CD4-positive, alpha-beta T cell treated with Interleukin-12 subunit alpha and Interleukin-12 subunit beta, for 1 hour (primary cell): Measurements from ENCODE around the gene GNG7.
"Not testable (repeated sequence)": the region's sequence is repeated elsewhere in the genome, so short reads cannot be mapped to it uniquely, and the experiment has no call there.

Experiments used
- DNase-seq: peaks from one replicate; pipeline ENCODE4 v3.0.0-alpha.2; 2020

GNG7 gene

DNA sequence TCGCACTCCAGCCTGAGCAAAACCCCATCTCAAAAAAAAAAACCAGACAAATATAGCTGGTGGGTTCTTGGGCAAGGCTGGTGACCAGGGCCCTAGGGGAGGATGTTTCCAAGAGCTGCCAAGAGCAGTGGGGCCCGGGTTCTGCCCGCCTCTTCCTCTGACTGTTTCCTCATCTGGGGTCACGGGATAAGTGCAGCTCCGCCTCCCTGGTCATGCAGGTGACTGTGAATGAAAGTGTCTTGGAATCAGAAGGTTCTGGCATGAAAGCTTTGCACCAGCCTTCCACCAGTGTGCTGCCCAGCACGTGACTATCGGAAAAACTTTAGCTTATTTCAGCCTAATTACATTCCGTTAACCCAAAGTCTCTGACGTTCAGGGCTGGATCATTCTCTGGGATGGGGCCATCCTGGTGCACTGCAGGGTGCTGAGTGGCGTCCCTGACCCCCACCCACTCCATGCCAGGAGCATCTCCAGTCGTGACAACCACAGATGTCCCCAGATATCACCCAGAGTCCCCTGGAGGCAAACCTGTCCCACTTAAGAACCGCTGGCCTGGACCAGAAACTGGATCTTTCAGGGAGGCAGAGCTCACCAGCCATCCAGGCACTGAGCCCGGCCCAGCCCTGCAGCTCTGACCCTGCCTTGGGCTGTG, 85.6 kb downstream of the GNG7 start:
- no peak for DNase-seq

DNA sequence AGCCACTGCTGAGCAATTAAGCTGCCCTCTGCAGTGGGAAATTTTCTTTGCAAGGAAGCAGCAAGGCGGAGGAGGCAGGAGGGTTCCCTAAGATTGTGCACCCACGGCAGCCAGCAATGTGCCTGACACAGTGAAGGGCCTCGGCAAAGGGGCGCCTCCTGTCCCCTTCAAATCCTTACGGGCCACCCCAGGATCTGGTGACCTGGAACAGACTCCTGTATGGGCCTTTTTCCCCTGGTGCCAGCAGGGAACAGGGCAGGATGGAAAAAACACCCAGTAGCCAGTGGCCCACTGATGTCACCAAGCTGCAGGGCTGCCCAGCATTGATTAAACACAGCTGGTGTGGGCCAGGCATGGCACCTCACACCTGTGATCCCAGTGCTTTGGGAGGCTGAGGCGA, 86.7 kb downstream of the GNG7 start:
- DNase-seq = no peak

DNA sequence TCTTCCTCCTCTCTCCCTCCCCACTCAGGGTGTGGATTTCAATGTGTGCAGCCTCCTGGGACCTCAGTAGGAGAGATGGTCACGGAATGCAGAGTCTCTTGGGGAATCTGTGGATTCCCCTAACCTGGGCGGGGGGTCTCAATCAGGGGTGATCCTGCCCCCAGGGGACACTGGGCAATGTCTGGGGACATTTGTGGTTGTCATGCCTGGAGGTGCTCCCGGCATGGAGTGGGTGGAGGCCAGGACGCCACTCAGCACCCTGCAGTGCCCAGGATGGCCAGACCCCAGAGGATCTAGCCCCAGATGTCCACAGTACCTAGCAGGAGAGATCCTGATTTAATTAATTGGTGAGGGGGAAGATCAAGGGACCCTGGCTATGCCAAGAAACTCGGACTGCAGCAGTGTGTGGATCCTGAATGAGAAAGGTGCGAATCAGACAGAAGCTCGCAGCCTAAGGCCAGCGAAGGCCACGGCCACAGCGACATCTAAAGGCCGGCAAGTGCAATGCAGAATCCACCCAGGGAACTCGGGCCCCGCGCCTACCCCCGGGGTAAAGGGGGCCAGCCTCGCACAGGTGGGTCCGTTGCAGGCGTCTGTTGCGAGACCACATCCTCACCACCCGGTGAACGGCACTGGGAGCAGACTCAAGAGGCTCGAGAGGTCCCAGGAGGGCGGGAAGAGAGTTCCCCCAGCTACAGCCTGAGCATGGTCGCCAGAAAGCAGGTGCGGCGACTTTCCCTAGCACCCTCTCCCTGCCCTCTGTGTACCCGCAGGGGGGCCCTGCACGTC, 88.8 kb downstream of the GNG7 start:
- DNase-seq = peak; percentile 71

DNA sequence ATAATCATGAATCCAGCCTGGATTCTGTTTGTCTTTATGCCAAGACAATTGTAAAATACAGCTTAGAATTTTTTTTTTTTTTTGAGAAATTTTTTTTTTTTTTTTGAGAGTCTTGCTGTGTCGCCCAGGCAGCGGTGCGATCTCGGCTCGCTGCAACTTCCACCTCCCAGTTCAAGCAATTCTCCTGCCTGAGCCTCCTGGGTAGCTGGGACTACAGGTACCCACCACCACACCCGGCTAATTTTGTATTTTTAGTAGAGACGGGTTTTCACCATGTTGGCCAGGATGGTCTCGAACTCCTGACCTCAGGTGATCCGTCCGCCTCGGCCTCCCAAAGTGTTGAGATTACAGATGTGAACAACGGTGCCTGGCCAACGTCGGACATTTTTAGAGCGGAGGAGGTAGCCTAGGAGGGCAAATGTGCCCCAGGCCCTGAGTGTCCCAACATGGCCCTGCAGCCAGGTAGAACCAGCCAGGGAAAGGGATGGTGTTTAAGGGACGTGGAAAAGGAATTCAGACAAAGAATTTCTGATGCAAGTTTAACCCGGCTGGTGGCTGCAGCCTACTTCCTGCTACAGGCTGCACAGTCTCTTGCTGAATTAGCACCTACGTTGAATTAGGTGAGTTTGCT, 89.8 kb downstream of the GNG7 start:
- no peak for DNase-seq

DNA sequence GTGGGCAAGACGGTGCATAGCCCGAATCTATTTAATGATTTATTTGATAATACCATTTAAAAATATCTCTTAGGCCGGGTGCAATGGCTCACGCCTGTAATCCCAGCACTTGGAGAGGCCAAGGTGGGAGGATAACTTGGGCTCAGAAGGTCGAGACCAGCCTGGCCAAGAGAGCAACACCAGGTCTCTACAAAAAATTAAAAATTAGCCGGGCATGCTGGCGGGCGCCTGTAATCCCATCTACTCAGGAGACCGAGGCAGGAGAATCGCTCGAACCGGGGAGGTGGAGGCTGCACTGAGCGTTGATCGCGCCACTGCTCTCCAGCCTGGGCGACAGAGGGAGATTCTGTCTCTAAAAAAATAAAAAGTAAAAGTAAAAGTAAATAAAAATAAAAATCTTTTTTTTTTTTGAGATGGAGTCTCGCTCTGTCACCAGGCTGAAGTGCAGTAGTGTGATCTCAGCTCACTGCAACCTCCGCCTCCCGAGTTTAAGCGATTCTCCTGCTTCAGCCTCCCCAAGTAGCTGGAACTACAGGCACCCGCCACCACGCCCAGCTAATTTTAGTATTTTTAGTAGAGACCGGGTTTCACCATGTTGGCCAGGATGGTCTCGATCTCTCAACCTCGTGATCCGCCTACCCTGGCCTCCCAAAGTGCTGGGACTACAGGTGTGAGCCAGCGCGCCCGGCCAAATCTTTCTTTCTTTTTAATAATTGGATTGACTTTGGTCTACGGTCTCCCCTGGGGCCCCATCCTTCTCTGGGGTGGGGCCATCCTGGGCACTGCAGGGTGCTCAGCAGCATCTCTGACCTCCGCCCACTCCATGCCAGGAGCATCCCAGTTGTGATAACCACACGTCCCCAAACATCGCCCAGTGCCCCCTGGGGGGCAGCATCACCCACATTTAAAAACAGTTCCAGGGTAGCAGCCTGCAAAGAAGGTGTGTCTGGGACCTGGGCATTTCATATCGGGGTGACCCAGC, 90.7 kb downstream of the GNG7 start:
- DNase-seq = no peak

DNA sequence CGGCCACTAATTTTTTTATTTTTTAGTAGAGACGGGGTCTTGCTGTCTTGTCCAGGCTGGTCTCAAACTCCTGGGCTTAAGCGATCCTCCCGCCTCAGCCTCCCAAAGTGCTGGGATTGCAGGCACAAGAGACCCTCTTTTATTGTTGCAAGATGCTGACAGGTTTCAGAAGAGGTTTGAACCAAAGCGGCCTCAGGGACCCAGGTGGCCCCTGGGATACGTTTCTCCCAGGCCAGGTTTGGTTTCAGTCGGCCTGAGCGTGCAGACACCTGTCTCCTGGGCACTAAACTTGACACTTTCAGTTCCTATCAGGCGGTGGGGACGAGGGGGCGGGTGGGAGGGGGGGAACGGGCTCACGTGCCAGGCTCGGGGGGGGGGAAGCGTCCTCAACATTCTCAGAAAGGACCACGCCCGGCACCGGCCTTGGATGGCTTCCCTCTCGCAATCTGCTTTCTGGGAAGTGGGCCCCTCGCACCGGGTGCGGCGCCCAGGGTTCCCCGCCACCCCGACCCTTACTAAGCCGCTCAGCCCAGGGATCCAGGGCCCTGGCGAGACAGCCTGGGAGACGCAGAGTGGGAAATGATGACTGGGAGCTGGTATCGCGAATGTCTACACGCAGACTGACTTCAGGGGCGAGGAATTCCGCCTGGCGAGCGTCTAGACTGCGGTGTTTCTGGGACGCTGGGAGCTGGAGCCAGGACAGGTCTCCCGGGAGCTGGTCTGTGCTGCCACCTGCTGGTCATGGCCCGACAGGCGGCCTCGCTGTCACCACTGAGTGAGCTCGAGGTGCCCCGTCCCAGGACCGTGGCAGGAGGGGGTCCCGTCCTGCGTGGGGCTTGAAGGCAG, 91.6 kb downstream of the GNG7 start:
- peak; percentile 88 for DNase-seq

DNA sequence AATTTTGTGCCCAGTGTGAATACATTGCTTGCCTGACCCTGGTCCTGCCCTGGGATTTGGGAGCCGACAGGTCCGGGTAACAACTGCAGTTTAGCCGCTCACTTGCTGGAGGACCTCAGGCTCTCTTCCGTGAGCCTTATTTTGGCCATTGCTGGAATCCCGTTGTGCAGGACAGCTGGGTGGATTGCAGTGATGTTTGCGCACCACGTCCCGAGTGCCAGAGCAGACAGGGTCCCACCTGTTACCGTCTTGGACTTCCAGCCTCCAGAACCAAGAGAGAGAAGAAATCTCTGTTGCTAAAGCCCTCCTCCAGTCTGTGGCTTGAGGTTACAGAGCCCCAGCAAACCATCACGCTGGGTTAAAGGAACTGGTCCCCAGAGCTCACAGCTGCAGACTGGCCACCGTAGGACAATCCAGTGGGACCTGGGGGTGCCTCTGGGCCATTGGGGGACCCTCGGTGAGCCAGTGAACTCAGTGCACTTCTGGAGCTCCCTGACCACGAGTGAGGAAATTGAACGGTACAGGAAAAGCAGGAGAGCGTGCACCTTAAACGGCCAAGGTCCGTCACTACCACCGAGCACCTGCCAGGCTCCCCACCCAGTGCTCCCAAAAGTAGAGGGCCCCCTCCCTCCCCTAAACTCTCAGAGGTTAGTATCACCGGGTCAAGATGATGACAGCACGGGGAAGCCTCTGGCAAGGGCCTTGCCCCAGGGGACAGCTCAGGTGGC, 92.9 kb downstream of the GNG7 start:
- DNase-seq = no peak

DNA sequence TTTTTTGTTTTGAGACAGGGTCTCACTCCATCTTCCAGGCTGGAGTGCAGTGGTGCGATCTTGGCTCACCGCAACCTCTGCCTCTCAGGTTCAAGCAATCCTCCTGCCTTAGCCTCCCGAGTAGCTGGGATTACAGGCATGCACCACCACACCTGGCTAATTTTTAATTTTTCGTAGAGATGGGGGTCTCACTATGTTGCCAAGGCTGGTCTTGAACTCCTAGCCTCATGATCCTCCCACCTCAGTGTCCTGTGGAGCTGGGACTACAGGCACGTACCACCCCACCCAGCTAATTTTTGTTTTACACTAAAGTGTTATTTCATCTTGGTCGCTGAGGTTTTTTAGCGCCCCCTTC, 93.5 kb downstream of the GNG7 start:
- not testable (repeated sequence) for DNase-seq

DNA sequence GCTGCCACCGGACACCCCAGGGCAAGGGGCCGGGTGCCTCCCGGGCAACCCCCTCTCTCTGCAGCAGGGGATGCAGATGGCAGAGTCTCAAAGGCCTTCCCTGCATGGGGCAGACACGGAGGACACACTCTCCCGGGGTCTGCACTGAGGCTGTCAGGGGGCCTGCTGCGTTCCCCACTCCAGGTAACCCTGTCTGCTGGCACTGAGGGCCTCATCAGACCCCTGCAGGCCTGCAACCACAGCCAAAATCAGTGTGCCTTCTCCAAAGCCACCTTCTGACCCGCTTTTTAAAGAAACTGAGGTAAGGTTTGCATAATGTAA, 93.9 kb downstream of the GNG7 start:
- DNase-seq = no peak

DNA sequence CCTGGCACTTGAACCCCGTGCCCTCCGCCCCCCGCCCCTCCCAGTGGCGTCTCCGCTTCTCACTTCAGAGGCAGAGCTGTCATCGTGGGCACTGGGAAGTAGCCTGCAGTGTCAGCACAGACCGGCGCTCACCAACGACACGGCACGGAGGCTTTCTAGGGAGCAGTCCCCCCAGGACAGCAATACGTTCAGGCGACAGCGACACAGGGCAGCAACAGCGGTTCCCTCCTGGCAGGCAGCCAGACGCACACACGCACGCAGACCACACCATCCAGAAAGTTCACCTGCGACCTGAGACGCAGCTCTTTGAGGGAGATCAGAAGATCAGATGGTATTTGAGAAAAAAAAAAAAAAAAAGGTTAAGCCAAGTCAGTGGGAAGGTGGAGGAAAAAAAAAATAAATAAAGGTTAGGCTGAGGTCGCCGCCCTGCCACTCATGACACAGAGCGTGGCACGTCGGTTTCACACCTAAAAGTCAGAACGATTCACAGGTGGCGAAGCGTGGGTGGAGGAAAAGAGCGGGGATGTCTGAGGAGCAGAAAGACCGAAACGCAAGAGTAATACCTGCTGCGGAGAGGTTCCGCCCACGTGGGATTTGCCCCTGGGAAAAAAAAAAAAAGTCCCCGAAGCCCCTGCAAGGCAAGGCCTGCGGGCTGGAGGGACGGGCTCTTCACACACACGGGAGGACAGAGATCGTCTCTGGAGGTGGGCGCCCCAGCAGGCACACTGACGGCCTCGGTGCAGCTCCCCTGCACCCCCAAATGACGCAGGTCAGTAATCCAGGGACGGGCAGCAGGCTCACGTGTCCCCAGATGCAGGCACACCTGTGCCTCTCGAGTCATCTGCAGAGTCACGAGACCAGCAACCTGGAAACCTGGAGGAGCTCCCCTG, 94.5 kb downstream of the GNG7 start:
- DNase-seq = peak; percentile 75

DNA sequence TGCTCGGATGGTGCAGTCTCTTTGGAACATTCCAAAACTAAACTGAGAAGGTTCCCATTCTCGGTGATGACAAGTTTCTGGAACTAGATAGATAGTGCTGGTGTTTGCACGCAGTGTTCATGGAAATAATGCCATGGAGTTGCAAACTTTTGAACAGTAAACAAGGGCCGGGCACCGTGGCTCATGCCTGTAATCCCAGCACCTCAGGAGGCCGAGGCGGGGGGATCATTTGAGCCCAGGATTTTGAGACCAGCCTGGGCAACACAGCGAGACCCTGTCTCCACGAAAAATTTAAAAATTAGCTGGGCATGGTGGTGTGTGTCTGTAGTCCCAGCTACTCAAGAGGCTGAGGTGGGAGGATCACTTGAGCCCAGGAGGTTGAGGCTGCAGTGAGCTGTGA, 95.7 kb downstream of the GNG7 start:
- not testable (repeated sequence) for DNase-seq

DNA sequence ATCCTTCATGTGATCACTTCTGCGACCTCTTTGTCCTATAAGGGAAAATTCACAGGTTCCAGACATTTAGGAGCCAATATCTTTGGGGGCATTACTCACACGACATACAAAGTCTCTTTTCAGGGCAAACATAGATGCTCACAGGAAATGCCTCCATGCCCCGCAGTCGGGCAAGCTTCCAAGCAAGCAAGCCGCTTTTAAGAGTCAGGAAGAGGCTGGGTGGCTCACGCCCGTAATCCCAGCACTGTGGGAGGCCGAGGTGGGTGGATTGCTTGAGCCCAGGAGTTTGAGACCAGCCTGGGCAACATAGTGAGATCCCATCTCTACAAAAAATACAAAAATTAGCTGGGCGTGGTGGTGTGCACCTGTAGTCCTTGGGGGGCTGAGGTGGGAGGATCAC, 96.6 kb downstream of the GNG7 start:
- DNase-seq = not testable (repeated sequence)

DNA sequence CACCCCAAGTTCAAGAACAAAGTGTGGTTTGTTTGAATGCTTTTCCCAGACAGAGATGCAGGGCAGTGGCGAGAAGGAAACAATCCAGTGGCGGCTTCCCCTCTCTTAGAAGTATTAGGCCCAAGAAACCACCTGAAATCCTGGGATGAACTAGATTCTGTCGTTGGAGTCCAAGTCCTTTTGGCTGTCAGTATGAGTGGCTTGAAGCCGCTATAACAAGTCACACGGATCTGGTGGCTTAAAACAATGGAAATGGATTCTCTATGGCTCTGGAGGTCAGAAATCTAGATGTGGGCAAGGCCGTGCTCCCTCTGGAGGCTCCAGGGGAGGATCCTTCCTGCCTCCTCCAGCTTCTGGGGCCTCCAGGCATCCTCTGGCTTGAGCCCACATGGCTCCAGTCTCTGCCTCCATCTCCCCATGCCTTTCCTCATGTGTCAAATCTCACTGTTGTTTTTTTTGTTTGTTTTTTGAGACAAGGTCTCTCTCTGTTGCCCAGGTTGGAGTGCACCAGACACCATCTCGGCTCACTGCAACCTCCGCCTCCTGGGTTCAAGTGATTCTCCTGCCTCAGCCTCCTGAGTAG, 97.7 kb downstream of the GNG7 start:
- DNase-seq = no peak

DNA sequence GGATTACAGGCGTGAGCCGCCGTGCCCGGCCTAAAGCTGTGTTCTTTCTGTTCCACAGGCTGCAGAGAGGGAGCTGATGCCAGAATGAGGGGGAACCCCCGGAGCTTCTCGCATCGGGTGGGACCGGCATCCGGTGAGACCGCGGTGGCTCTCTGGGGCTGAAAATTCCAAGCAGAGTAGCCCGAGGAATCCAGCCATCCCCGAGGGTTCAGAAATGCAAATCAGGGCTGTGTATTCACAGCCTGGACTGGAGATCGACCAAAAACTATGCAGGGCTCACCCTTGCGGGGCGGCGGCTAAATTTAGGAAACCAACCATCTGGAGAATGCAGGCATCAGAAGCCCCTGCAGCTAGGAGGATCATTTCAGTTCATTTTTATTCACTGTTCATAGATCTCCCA, 99.2 kb downstream of the GNG7 start:
- DNase-seq = no peak

DNA sequence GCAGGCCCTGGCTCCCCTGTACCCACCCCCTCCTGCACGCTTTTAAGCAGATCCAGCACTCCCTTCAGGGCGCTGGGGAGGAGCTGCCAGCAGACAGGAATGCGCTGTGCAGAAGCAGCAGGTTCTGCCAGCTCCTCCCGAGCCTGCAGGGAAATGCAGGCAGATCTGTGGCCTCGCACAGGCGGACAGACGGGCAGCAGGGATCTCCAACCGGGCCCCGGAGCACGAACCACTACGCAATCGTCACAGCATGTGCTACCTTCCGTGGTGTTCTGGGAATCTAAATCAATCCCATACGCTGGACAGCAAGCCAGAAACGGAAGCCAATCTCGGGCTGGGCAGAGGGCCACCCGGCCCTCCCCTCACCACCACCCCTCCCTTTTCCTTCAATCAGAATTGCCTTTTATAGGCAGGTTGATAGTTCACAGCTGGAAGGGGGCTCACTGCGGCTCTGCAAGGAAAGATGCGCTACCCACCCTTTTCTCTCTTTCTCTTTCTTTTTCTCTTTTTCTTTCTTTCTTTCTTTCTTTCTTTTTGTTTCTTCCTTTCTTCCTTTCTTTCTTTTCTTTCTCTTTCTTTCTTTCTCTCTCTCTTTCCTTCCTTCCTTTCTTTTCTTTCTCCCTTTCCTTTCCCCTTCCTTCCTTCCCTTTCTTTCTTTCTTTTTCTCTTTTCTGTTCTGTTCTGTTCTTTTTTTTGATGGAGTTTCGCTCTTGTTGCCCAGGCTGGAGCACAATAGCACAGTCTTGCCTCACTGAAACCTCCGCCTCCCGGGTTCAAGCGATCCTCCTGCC, 99.9 kb downstream of the GNG7 start:
- no peak for DNase-seq

DNA sequence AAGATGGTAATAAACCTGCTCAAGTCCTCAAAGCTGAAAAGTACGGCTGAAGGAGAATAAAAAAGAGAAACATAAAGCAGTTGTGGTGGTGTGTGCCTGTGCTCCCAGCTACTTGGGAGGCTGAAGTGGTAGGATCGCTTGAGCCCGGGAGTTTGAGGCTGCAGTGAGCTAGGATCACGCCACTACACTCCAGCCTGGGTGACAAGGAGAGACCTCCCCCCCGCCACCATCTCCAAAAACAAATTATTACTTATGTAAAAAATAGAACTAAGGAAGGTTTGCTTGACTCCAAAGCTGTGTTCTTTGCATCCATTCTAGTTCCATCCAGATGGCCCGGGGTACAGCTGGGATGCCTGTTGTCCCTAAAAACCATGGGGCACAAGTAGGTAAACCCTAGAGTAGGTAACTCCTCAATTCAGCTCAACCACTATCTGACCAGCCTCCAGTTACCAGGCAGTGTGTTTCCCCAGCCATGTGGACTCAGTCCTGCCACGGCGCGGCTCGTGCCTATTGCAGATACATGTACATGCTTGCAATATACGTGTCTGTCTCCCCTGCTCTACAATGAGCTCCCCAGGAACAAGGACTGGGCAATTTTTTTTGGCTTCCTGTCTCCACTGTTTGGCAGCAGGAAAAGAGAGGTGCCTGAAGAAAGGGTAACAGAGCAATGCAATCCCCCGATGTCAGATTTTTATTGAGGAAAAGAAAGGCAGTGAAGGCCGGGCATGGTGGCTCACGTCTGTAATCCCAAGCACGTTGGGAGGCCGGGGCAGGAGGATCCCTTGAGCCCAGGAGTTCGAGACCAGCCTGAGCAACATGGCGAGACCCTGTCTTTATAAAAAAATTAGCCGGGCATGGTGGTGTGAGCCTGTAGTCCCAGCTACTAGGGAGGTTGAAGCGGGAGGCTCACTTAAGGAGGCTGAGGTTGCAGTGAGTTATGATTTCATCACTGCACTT, 101.3 kb downstream of the GNG7 start:
- DNase-seq = no peak

DNA sequence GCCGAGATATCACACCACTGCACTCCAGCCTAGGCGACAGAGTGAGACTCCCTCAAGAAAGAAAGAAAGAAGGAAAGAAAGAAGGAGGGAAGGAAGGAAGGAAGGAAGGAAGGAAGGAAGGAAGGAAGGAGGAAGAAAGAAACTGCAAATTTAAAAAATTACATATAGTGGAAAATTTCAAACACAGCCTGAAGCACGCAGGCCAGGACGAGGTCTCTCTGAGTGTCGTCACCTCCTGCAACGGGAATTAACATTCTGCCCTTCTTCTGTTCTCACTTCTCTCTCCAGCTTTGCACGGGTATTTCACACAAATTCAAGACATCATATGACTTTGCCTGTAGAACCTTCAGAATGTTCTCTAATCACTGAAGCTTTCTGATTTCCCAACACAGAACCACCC, 108.2 kb downstream of the GNG7 start:
- DNase-seq = no peak

DNA sequence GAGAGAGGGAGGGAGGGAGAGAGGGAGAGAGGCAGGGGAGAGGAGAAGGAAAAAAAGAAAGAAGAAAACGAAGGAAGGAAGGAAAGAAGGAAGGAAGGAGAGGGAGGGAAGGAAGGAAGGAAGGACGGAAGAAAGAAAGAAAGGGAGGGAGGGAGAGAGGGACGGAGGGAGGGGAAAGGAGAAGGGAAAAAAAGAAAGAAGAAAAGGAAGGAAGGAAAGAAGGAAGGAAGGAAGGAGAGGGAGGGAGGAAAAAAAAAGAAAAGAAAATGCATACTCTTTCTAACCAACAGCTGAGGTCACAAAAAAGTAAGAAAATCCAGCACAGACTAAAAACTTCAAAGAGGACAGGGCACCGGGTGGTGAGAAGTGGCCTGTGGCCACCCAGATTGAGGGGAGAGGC, 109.7 kb downstream of the GNG7 start:
- no peak for DNase-seq
